Choroid plexus epithelial cell (primary cell): ENCODE measurements around the gene WDR49.

Experiments
- DNase-seq: peaks from one replicate; pipeline ENCODE4 v3.0.0-alpha.2; 2010; ENCODE audit warnings: low read depth
- H3K4me3 ChIP-seq: 2 replicates; pipeline ENCODE4 v1.5.1; 2011; ENCODE audit warnings: low read depth, mild to moderate bottlenecking, control low read depth, low read length, moderate library complexity
- CTCF ChIP-seq: conservative IDR thresholded peaks from 2 replicates; pipeline ENCODE4 v1.5.1; 2011; ENCODE audit warnings: low read depth, mild to moderate bottlenecking, control low read depth, inconsistent platforms, low read length, moderate library complexity

Gene WDR49

GRCh38 chr3:167441256-167441655, 212.5 kb downstream of the WDR49 start:
- TF ChIP-seq CTCF, result no peak

GRCh38 chr3:167437428-167438139, 216.2 kb downstream of the WDR49 start:
- DNase-seq, result no peak
- TF ChIP-seq CTCF, result no peak
- H3K4me3 ChIP-seq, result no peak overlapping the region

More at GRCh38 chr3:167441256-167441655, 212.5 kb downstream of the WDR49 start:
- H3K4me3 ChIP-seq, result no peak overlapping the region
- no peak for DNase-seq
